AG04449 (cell line): ENCODE data around the gene HIGD1C.

ENCODE experiments used
- CTCF ChIA-PET: fragments of 350-600 bp; formaldehyde crosslinking; extraction: SDS; loops from one replicate; lab custom pipeline; 2021; ENCODE audit warnings: antibody characterized with exemption; lab: Yijun Ruan, JAX
- POLR2A ChIA-PET: fragments of 400-600, 350-600 bp; formaldehyde crosslinking; extraction: SDS; loops from one replicate; lab custom pipeline; 2020; ENCODE audit warnings: antibody characterized with exemption, inconsistent platforms; lab: Yijun Ruan, JAX
- DNase-seq: peaks from one replicate; pipeline ENCODE4 v3.0.0-alpha.2; 2010; ENCODE audit warnings: low read depth, low spot score
- H3K4me3 ChIP-seq: 2 replicates; pipeline ENCODE4 v1.5.1; 2011; ENCODE audit warnings: low read depth, mild to moderate bottlenecking, control low read depth, low read length
- CTCF ChIP-seq: IDR thresholded peaks from one replicate; pipeline ENCODE4 v1.5.1; 2011; ENCODE audit warnings: mild to moderate bottlenecking, moderate library complexity, low read length, control low read depth, inconsistent platforms; ENCODE audit not compliant: insufficient read depth; ENCODE audit errors: missing control alignments

HIGD1C gene

GRCh38 chr12:50955288-50955687, 2.9 kb downstream of the HIGD1C start:
- H3K4me3 ChIP-seq: no peak overlapping the region
- no peak for DNase-seq
- ChIA-PET CTCF (interaction anchor here (1.2 kb wide), 1 partner anchor 10 kb away, joined by 3 read pairs; no protein-coding TSS in a partner anchor), POLR2A (no interaction called here)
- TF ChIP-seq CTCF: no peak

- H3K4me3 ChIP-seq: no peak overlapping the region
- ChIA-PET POLR2A (no interaction called here), CTCF (interaction anchor here (1.1 kb wide), 1 partner anchor 30 kb away, joined by 4 read pairs; no protein-coding TSS in a partner anchor)
- DNase-seq: no peak
- TF ChIP-seq CTCF: no peak
These were observed 3.4 kb downstream of the HIGD1C start for GRCh38 chr12:50955697-50956096.

- no peak for DNase-seq
- no peak for TF ChIP-seq CTCF
- no peak overlapping the region for H3K4me3 ChIP-seq
- CTCF ChIA-PET: no interaction called here
- POLR2A ChIA-PET: interaction anchor here (0.8 kb wide), 1 partner anchor 25 kb away, joined by 3 read pairs; no protein-coding TSS in a partner anchor
These were observed 7.8 kb downstream of the HIGD1C start for GRCh38 chr12:50960130-50960529.

- no peak overlapping the region for H3K4me3 ChIP-seq
- CTCF ChIA-PET: no interaction called here
- POLR2A ChIA-PET: no interaction called here
- TF ChIP-seq CTCF: no peak
- DNase-seq: no peak
These were observed 9.4 kb downstream of the HIGD1C start for GRCh38 chr12:50961708-50962107.

- no peak for DNase-seq
- TF ChIP-seq CTCF: no peak
- CTCF ChIA-PET: no interaction called here
- H3K4me3 ChIP-seq: no peak overlapping the region
- POLR2A ChIA-PET: no interaction called here
These were observed 12.1 kb downstream of the HIGD1C start for GRCh38 chr12:50964432-50964831.

GRCh38 chr12:50971946-50972345, 19.6 kb downstream of the HIGD1C start:
- ChIA-PET CTCF (interaction anchor here (1.0 to 3.4 kb wide), 2 partner anchors 11 to 14 kb away, joined by 3 to 18 read pairs; no protein-coding TSS in a partner anchor), POLR2A (interaction anchor here (0.7 kb wide), 1 partner anchor 204 kb away, joined by 3 read pairs; no protein-coding TSS in a partner anchor)
- TF ChIP-seq CTCF: no peak
- H3K4me3 ChIP-seq: no peak overlapping the region
- no peak for DNase-seq
